H1 (cell line): ENCODE measurements around the gene TNRC6B. TPM values are rescaled to one million over a fixed set of nuclear protein-coding genes. Genes with fewer than 3 reads are reported as not detected.

Experiments used
- CTCF ChIA-PET: fragments of 300-600 bp; sonication (Branson Sonifier 250); formaldehyde crosslinking; loops from one replicate; lab custom pipeline; 2021; ENCODE audit not compliant: partially characterized antibody; lab: Charles Lee
- POLR2A ChIA-PET: fragments of 300-600 bp; sonication (Branson Sonifier 250); formaldehyde crosslinking; loops from one replicate; lab custom pipeline; 2021; ENCODE audit warnings: inconsistent platforms; ENCODE audit not compliant: partially characterized antibody; lab: Charles Lee
- DNase-seq, 2 experiments: peaks; one replicate each; pipeline versions ENCODE4 v3.0.0 to v3.0.0-alpha.2; 2010 to 2022; ENCODE audit warnings: low spot score in 2 of 2, low read depth in 1 of 2, mixed read lengths in 1 of 2
- FAIRE-seq: peaks from 2 replicates; lab custom pipeline; 2011; peaks lifted over from hg19 to GRCh38; lab: Jason Lieb, UNC
- H2AFZ ChIP-seq: 2 replicates; pipeline ENCODE4 v1.8.1; 2012; ENCODE audit warnings: low read length, inconsistent platforms
- H2AK5ac ChIP-seq: 2 replicates; pipeline ENCODE4 v1.6.1; 2013; ENCODE audit warnings: low read depth, low read length
- H2BK120ac ChIP-seq: replicated peaks from 2 replicates; pipeline ENCODE3; 2013; ENCODE audit warnings: low read depth, low read length, inconsistent platforms
- H2BK12ac ChIP-seq: 2 replicates; pipeline ENCODE4 v1.6.1; 2013; ENCODE audit warnings: low read depth, low read length
- H2BK15ac ChIP-seq: 2 replicates; pipeline ENCODE4 v1.6.1; 2013; ENCODE audit warnings: low read length
- H2BK20ac ChIP-seq: 2 replicates; pipeline ENCODE4 v1.6.1; 2013; ENCODE audit warnings: low read length
- H2BK5ac ChIP-seq: 2 replicates; pipeline ENCODE4 v1.6.1; 2013; ENCODE audit warnings: low read depth, low read length
- H3K14ac ChIP-seq: 2 replicates; pipeline ENCODE4 v1.6.1; 2013; ENCODE audit warnings: inconsistent platforms; ENCODE audit not compliant: insufficient read length
- H3K18ac ChIP-seq: 2 replicates; pipeline ENCODE4 v1.6.1; 2013; ENCODE audit warnings: low read length; ENCODE audit errors: extremely low read depth
- H3K23ac ChIP-seq: 2 replicates; pipeline ENCODE4 v1.6.1; 2013; ENCODE audit warnings: inconsistent platforms; ENCODE audit not compliant: insufficient read length
- H3K23me2 ChIP-seq: 2 replicates; pipeline ENCODE4 v1.6.1; 2013; ENCODE audit warnings: low read depth, low read length
- H3K27ac ChIP-seq: 2 replicates; pipeline ENCODE4 v1.6.1; 2011; ENCODE audit warnings: low read depth, low read length, inconsistent platforms
- H3K27me3 ChIP-seq, 4 experiments: replicated peaks in 1 of 4; 1 replicate in 1 of 4; 2 replicates in 3 of 4; pipeline versions ENCODE4 v1.6.1 to v1.8.1; 2011 to 2013; ENCODE audit warnings: low read length in 3 of 4, mild to moderate bottlenecking in 3 of 4, inconsistent platforms in 2 of 4, mixed read lengths in 2 of 4, moderate library complexity in 1 of 4; ENCODE audit not compliant: control insufficient read depth in 3 of 4, insufficient read depth in 3 of 4; ENCODE audit errors: extremely low read depth in 1 of 4
- H3K36me3 ChIP-seq, 4 experiments: 2 replicates each; pipeline versions ENCODE4 v1.6.1 to v1.8.1; 2011 to 2013; ENCODE audit warnings: mild to moderate bottlenecking in 4 of 4, low read length in 3 of 4, moderate library complexity in 2 of 4, control low read depth in 1 of 4, inconsistent platforms in 1 of 4; ENCODE audit not compliant: insufficient read depth in 4 of 4, control insufficient read depth in 2 of 4
- H3K4ac ChIP-seq: replicated peaks from 2 replicates; pipeline ENCODE3; 2013; ENCODE audit warnings: low read length, low read depth, mixed read lengths, inconsistent platforms; ENCODE audit not compliant: insufficient read length
- H3K4me1 ChIP-seq, 4 experiments: replicated peaks in 1 of 4; 1 replicate in 1 of 4; 2 replicates in 3 of 4; pipeline versions ENCODE4 v1.6.1 to v1.8.1; 2011 to 2013; ENCODE audit warnings: low read length in 3 of 4, inconsistent platforms in 2 of 4, mixed read lengths in 1 of 4; ENCODE audit not compliant: insufficient read depth in 4 of 4, control insufficient read depth in 3 of 4
- H3K4me2 ChIP-seq, 2 experiments: 2 replicates each; pipeline versions ENCODE4 v1.6.1 to v1.8.1; 2011 to 2013; ENCODE audit warnings: low read depth in 2 of 2, low read length in 2 of 2, control low read depth in 1 of 2, inconsistent platforms in 1 of 2, mild to moderate bottlenecking in 1 of 2; ENCODE audit not compliant: insufficient read depth in 1 of 2
- H3K4me3 ChIP-seq, 4 experiments: fragments of 200-600, 300-600 bp in 1 of 4; sonication (generic), shearing (Covaris generic), sonication (Bioruptor Twin) in 1 of 4; 2 replicates each; pipeline versions ENCODE4 v1.5.1 to v1.8.1; 2011 to 2016; ENCODE audit warnings: low read length in 4 of 4, low read depth in 3 of 4, control low read depth in 2 of 4, inconsistent platforms in 2 of 4, mild to moderate bottlenecking in 2 of 4, mixed read lengths in 1 of 4, moderate library complexity in 1 of 4; ENCODE audit not compliant: insufficient read depth in 2 of 4; ENCODE audit errors: extremely low read depth in 1 of 4
- H3K56ac ChIP-seq: replicated peaks from 2 replicates; pipeline ENCODE3; 2013; ENCODE audit warnings: low read depth, mild to moderate bottlenecking, mixed read lengths, low read length, inconsistent platforms; ENCODE audit not compliant: insufficient read length
- H3K79me1 ChIP-seq: 2 replicates; pipeline ENCODE4 v1.6.1; 2013; ENCODE audit warnings: low read depth, low read length, control low read depth
- H3K79me2 ChIP-seq, 2 experiments: 2 replicates each; pipeline versions ENCODE4 v1.6.1 to v1.8.1; 2012 to 2013; ENCODE audit warnings: low read length in 2 of 2, mild to moderate bottlenecking in 2 of 2, inconsistent platforms in 1 of 2; ENCODE audit not compliant: insufficient read depth in 2 of 2, control insufficient read depth in 1 of 2
- H3K9ac ChIP-seq, 4 experiments: replicated peaks in 1 of 4; 1 replicate in 1 of 4; 2 replicates in 3 of 4; pipeline versions ENCODE4 v1.6.1 to v1.8.1; 2011 to 2013; ENCODE audit warnings: low read depth in 3 of 4, low read length in 3 of 4, control low read depth in 2 of 4, mild to moderate bottlenecking in 2 of 4, moderate library complexity in 2 of 4, inconsistent platforms in 1 of 4; ENCODE audit errors: extremely low read depth in 1 of 4
- H3K9me3 ChIP-seq, 2 experiments: 2 replicates each; pipeline versions ENCODE4 v1.6.1 to v1.8.1; 2012 to 2013; ENCODE audit warnings: mild to moderate bottlenecking in 2 of 2, moderate library complexity in 2 of 2, control low read depth in 1 of 2, inconsistent platforms in 1 of 2, low read depth in 1 of 2, low read length in 1 of 2, mixed read lengths in 1 of 2; ENCODE audit not compliant: insufficient read depth in 2 of 2
- H4K20me1 ChIP-seq, 2 experiments: replicated peaks in 1 of 2; 2 replicates each; pipeline versions ENCODE3 to v1.8.1; 2011 to 2013; ENCODE audit warnings: inconsistent platforms in 2 of 2, low read length in 2 of 2, mild to moderate bottlenecking in 1 of 2; ENCODE audit not compliant: insufficient read depth in 2 of 2, control insufficient read depth in 1 of 2
- H4K5ac ChIP-seq: 2 replicates; pipeline ENCODE4 v1.6.1; 2013; ENCODE audit warnings: low read length, low read depth, mixed read lengths, inconsistent platforms; ENCODE audit not compliant: insufficient read length
- H4K8ac ChIP-seq: 2 replicates; pipeline ENCODE4 v1.8.0; 2013; ENCODE audit warnings: mild to moderate bottlenecking, moderate library complexity, low read length, inconsistent platforms; ENCODE audit not compliant: insufficient read depth; ENCODE audit errors: extremely low read depth
- H4K91ac ChIP-seq: replicated peaks from 2 replicates; pipeline ENCODE3; 2013; ENCODE audit warnings: low read length, mixed read lengths, inconsistent platforms; ENCODE audit not compliant: insufficient read length
- BRCA1 ChIP-seq: IDR thresholded peaks from 2 replicates; pipeline ENCODE4 v1.6.1; 2012; ENCODE audit warnings: low read depth, low read length, improper control_type of control experiment
- CHD1 ChIP-seq: IDR thresholded peaks from 2 replicates; pipeline ENCODE4 v1.6.1; 2012; ENCODE audit warnings: low read depth, low read length, improper control_type of control experiment
- CTCF ChIP-seq, 3 experiments: IDR thresholded peaks; 1 replicate in 2 of 3; 2 replicates in 1 of 3; pipeline versions ENCODE4 v1.5.1 to v1.6.1; 2011; ENCODE audit warnings: low read length in 3 of 3, mild to moderate bottlenecking in 3 of 3, inconsistent platforms in 2 of 3, low read depth in 1 of 3, moderate library complexity in 1 of 3; ENCODE audit not compliant: insufficient read depth in 1 of 3; ENCODE audit errors: control extremely low read depth in 1 of 3
- EGR1 ChIP-seq: IDR thresholded peaks from 2 replicates; pipeline ENCODE4 v1.6.1; 2011; ENCODE audit warnings: low read depth, low read length, borderline replicate concordance
- JUN ChIP-seq: IDR thresholded peaks from 2 replicates; pipeline ENCODE4 v1.6.1; 2011; ENCODE audit warnings: low read depth, mild to moderate bottlenecking, improper control_type of control experiment, low read length
- KDM1A ChIP-seq: fragments of 200-600, 300-600 bp; sonication (generic); IDR thresholded peaks from 2 replicates; pipeline ENCODE4 v1.7.1; 2016; ENCODE audit warnings: mild to moderate bottlenecking, low read length, borderline replicate concordance
- NRF1 ChIP-seq: IDR thresholded peaks from 2 replicates; pipeline ENCODE4 v1.6.1; 2011; ENCODE audit warnings: mild to moderate bottlenecking, low read depth, low read length, improper control_type of control experiment
- SIN3A ChIP-seq, 2 experiments: IDR thresholded peaks in 1 of 2; conservative IDR thresholded peaks in 1 of 2; 2 replicates each; pipeline ENCODE4 v1.6.1; 2011 to 2012; ENCODE audit warnings: low read length in 2 of 2, improper control_type of control experiment in 1 of 2, low read depth in 1 of 2, mild to moderate bottlenecking in 1 of 2
- SRF ChIP-seq: IDR thresholded peaks from 2 replicates; pipeline ENCODE4 v1.6.1; 2011; ENCODE audit warnings: mild to moderate bottlenecking, low read depth, low read length, moderate library complexity
- TCF12 ChIP-seq: IDR thresholded peaks from 2 replicates; pipeline ENCODE4 v1.6.1; 2011; ENCODE audit warnings: low read depth, mild to moderate bottlenecking, low read length
- TEAD4 ChIP-seq: IDR thresholded peaks from 2 replicates; pipeline ENCODE4 v1.6.1; 2012; ENCODE audit warnings: low read depth, low read length, inconsistent platforms, mixed read lengths
- ZNF274 ChIP-seq: IDR thresholded peaks from 2 replicates; pipeline ENCODE4 v1.7.0; 2012; ENCODE audit warnings: low read length, borderline replicate concordance; ENCODE audit errors: extremely low read depth
- WGBS, 2 experiments: shearing (Covaris generic) in 1 of 2; methylation state at CpG; one replicate each; pipeline versions ENCODE4 v1.1.6 to v1.1.7; 2013 to 2015; ENCODE audit warnings: low lambda C conversion rate in 2 of 2, mixed read lengths in 2 of 2, inconsistent platforms in 1 of 2, low coverage in 1 of 2, missing lambda C conversion rate in 1 of 2; ENCODE audit not compliant: insufficient replicate concordance in 2 of 2, insufficient coverage in 1 of 2, insufficient read length in 1 of 2; ENCODE audit errors: extremely low coverage in 1 of 2, missing lambda C conversion rate in 1 of 2; 5-methylcytosine and 5-hydroxymethylcytosine counted together
- polyA plus RNA-seq, 7 experiments: library from polyadenylated mRNA; depleted of rRNA in 3 of 7; stranded (reverse) in 5 of 7; unstranded in 2 of 7; fragments of >200 nt in 5 of 7; fragments of 200-250 nt in 2 of 7; gene quantifications; 1 replicate in 5 of 7; 2 replicates in 1 of 7; 4 replicates in 1 of 7; pipeline versions ENCODE4 v1.2.1 to v1.2.3, GENCODE V29; 2011 to 2013; ENCODE audit warnings: missing spikeins in 2 of 7, mixed read lengths in 2 of 7
- total RNA-seq: library from RNA; stranded (reverse); fragmentation: NEBNext Ultra II Directional; extraction: Animal tissue kit (Norgen Biotek cat#: 25700); gene quantifications from 2 replicates; pipeline ENCODE4 v1.2.1, GENCODE V29; 2021

The TNRC6B gene
- total and polyA plus RNA-seq, 2 of the 8 experiments (the other 6 are each of a cell fraction or from before 2014, with no cell fraction given): 12.5 to 48.9 TPM

GRCh38 chr22:40329466-40329865, 151.7 kb downstream of the TNRC6B start:
- H3K79me2 ChIP-seq: no peaks in the 10 kb centered on the region
- H3K23ac ChIP-seq: no peak overlapping the region
- WGBS, 2 experiments: 96% methylated on average over 9 of the region's 9 CpGs; no CpG with 5 or more reads in 1 of the 2 experiments
- H2BK12ac ChIP-seq: no peak overlapping the region
- H4K5ac ChIP-seq: no peak overlapping the region
- no peaks in the 10 kb centered on the region for H3K27me3 ChIP-seq
- no peak overlapping the region for H3K56ac ChIP-seq
- CTCF ChIA-PET: interaction anchor here (0.9 kb wide), 1 partner anchor 26 kb away, joined by 3 read pairs; no protein-coding TSS in a partner anchor
- H3K27ac ChIP-seq: no peak overlapping the region
- no peak overlapping the region for H3K9ac ChIP-seq
- H4K8ac ChIP-seq: no peak overlapping the region
- no peak overlapping the region for H3K4me2 ChIP-seq
- no peaks in the 10 kb centered on the region for H3K9me3 ChIP-seq
- H2AFZ ChIP-seq: no peak overlapping the region
- H3K14ac ChIP-seq: no peak overlapping the region
- H3K18ac ChIP-seq: no peak overlapping the region
- no peak overlapping the region for H2BK5ac ChIP-seq
- H3K4me1 ChIP-seq: peaks cover 6 to 29% (median 23%) of the 10 kb centered on the region in 4 experiments
- no peak overlapping the region for H3K4ac ChIP-seq
- no peak for DNase-seq
- no peak overlapping the region for H3K4me3 ChIP-seq
- POLR2A ChIA-PET: interaction anchor here (1.7 kb wide), 1 partner anchor 19 kb away, joined by 6 read pairs; no protein-coding TSS in a partner anchor
- FAIRE-seq: no peak
- no peak overlapping the region for H2AK5ac ChIP-seq
- H3K23me2 ChIP-seq: no peaks in the 10 kb centered on the region
- no peaks in the 10 kb centered on the region for H3K79me1 ChIP-seq
- H4K20me1 ChIP-seq: peaks cover 0 to 3% of the 10 kb centered on the region in 2 experiments
- no peak overlapping the region for H2BK15ac ChIP-seq
- H3K36me3 ChIP-seq: no peaks in the 10 kb centered on the region; a peak in 4 of 8 replicates
- H4K91ac ChIP-seq: no peak overlapping the region
- no peak overlapping the region for H2BK120ac ChIP-seq
- no peak overlapping the region for H2BK20ac ChIP-seq
- TF ChIP-seq ZNF274 (no peak), KDM1A (no peak), SIN3A (conservative IDR thresholded peaks at IDR 0.05 in 1 of 2, IDR thresholded peaks at IDR 0.05 in 1 of 2; ENCODE audit: low read depth in 1 of 2, low read length in 2 of 2) (no peak), CTCF (IDR thresholded peaks at IDR 0.05; ENCODE audit: control extremely low read depth in 1 of 3, insufficient read depth in 1 of 3, low read depth in 1 of 3, low read length in 3 of 3) (no peak), NRF1 (no peak), TCF12 (no peak), JUN (no peak), EGR1 (no peak), SRF (no peak), CHD1 (no peak), TEAD4 (no peak), BRCA1 (no peak)
